H7 (cell line): Measurements from ENCODE around the gene CFAP54. TPM values are rescaled to one million over a fixed set of nuclear protein-coding genes. Genes with fewer than 3 reads are reported as not detected.
"Not testable (repeated sequence)": the region's sequence is repeated elsewhere in the genome, so short reads cannot be mapped to it uniquely, and the experiment has no call there.

Source experiments
- DNase-seq: peaks from one replicate; pipeline ENCODE4 v3.0.0; 2012
- H3K27me3 ChIP-seq: 2 replicates; pipeline ENCODE4 v1.6.0; 2011; ENCODE audit warnings: mild to moderate bottlenecking, low read length; ENCODE audit not compliant: control insufficient read depth, insufficient read depth
- H3K36me3 ChIP-seq: replicated peaks from 2 replicates; pipeline ENCODE4 v1.5.1; 2011; ENCODE audit warnings: low read length; ENCODE audit not compliant: control insufficient read depth, insufficient read depth
- H3K4me3 ChIP-seq: 2 replicates; pipeline ENCODE4 v1.5.1; 2011; ENCODE audit warnings: low read depth, mild to moderate bottlenecking, control low read depth, low read length, moderate library complexity; ENCODE audit not compliant: insufficient read depth
- total RNA-seq: library from RNA; depleted of rRNA; stranded (reverse); fragments of >200 nt; shearing (Covaris generic); gene quantifications from 2 replicates; pipeline ENCODE4 v1.2.3, GENCODE V29; 2014

The CFAP54 gene
- total RNA-seq, 1 experiment from 2014 or later, result not detected

DNA sequence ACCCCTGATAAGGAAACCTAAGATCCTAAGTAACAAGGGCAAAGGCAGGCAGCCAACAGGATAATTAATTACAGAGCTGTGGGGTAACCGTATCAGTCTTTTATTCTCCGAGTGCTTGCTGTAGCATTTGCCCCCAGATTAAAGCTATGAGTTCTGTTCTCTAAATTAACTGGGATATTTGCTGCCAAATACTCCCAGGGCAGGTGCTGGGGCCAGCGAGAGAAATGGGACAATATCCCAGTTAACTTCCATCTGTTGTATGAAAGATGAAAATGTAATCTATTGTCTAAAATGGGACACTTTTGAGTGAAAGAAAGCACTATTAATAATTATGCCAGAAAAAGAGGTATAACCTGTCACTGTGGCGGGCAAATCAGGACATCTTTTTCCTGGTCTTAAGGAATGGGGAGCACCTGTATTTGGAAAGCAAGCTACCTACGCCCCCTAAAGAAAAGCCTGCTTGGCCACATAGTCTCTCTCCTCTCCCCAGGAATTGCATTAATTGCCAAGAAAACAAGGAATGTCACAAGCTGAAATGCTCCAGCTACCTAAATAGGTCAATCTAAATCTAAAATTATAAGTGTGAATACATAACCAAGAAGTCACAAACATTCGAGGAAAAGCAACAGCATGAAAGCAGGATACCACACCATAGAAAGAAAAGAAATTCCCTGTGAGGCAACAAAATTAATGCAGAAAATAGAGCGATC, 26.7 kb upstream of the CFAP54 start:
- H3K27me3 ChIP-seq, result no peaks in the 10 kb centered on the region
- no peaks in the 10 kb centered on the region for H3K36me3 ChIP-seq
- no peak for DNase-seq
- H3K4me3 ChIP-seq, result no peak overlapping the region

DNA sequence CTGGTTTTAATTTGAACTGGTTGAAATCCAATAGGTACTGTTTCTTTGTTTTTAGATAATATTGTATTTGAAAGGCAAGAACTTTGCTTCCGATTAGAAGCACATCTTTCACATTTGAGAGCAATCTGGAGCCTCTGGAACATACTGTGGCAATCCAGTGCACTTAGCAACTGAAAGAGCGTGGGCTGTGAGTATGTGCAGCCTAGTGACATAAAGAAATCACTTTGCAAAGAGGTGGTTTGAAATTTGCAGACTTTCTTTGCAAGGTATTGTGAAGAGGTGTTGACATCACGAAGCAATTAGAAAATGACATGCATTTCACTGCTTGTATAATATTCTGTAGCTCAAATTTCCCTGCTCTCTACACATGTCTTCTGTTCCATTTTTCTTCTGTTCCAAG, 23.5 kb upstream of the CFAP54 start:
- Histone ChIP-seq H3K4me3 (no peak overlapping the region), H3K36me3 (no peaks in the 10 kb centered on the region)

DNA sequence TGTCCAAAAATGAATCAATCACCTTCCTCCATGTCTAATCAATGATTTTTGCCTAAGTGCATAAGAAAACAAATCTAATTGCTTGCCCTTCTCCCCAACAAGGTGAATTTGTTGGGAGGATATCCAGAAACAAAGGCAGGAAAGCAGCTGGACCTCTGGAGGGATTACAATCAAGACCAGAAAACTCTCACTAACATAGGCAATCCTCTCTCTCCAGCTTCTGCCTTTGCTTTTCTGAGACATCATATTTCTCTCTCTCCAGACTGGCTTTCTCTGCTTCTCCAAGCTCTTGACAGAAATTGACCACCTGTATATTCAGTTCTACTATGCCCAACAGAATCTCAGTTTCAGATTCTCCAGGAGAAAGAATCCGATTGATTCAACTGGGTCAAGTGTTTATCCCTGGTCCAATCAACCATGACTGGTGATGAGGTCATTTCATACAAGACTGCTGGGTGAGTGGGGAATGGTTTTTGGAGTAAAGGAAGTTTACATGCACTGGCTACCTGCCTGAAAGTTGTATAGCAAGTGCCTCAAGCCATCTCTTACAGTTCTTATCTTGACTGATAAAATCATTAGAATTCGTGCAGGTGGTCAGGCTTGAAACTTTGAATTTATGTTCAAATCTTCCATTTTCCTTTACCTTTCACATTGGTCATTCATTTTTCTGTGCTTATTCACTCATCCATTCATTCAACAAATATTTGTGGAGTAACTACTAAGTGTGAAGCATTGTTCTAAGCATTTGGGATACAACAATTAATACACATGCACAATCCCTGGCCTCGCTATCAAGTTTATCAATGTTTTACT, 22.2 kb upstream of the CFAP54 start:
- H3K36me3 ChIP-seq, result no peaks in the 10 kb centered on the region
- H3K4me3 ChIP-seq, result no peak overlapping the region
- H3K27me3 ChIP-seq, result no peaks in the 10 kb centered on the region
- DNase-seq, result no peak

More for the DNA sequence above, 23.5 kb upstream of the CFAP54 start:
- H3K27me3 ChIP-seq, result no peaks in the 10 kb centered on the region
- DNase-seq, result no peak

DNA sequence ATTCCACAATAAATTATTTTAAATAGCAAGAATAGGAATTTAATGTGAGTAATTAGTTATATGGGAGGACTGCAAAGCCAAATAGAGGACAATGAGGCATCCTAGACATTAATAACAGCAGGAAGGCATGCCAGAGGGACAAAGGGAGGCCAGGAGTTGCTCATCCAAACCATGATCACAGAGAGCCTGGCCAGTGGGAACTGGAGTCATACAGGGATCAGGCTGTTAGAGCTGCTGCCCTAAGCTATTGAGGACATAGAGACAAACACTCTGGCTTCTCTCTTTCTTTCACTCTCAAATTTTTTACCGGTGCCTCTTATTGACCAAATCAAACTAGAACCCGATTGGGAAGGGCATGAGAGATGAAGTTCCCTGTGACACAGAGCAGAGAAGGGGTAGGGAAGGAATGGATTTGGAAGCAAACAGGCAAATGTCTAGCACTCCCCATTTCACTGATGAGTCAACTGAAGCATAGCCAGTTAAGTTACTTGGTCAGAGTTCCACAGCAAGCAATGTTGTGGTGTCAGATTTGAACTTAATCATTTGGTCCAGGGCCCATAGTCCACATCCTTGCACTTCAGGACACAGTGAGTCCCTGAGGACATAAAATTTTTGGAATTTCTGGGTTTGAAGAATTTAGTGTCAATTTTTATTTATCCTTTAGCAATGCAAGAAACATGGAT, 17.9 kb upstream of the CFAP54 start:
- Histone ChIP-seq H3K4me3 (no peak overlapping the region), H3K27me3 (no peaks in the 10 kb centered on the region), H3K36me3 (no peaks in the 10 kb centered on the region)
- DNase-seq, result no peak

DNA sequence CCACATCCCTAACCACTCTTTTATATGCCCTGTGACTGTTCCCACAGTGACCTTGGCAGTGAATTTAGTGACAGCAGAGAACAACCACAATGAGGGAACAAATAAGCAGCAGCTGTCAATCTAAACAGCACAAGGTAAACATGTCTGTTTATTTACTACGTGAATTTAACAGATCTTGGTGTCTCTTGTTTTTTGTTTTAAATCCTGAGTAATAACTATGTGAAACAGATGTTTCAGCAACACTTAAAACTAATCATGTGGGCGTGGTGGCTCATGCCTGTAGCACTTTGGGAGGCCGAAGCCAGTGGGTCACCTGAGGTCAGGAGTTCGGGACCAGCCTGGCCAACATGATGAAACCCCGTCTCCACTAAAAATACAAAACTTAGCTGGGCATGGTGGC, 17.0 kb upstream of the CFAP54 start:
- no peak for DNase-seq
- H3K36me3 ChIP-seq, result no peaks in the 10 kb centered on the region
- H3K4me3 ChIP-seq, result no peak overlapping the region
- H3K27me3 ChIP-seq, result no peaks in the 10 kb centered on the region

DNA sequence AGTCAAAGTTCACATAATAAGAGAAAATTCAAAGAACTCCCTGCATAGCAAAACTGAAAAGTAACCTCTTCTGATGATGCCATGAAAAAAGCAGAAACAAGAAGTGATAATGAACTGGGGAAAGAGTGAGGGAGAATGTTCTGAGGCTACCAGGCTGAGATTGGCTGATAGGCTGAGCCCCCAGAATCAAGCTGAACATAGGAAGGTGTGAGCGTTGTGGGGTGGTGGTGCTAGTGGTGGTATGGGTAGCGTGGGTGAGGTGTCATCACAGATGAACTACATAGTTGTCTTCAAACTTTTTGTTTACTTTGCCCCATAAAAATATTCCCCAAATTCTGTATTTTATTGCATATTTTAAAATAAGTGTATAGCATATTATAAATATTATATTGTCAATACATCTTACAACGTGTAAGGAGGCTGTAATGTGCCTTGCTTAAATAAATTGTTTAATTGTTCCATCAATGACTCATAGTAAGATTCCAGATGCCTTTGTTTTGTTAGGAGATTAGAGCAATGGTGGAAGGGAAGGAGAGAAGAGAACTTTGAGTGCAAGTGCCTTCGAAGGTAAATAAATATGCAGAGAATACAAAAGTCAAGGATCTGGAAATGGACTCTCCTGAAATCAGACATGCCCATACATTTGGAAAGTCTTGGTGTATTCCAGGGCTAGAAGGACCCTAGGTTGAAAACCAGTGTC, 15.8 kb upstream of the CFAP54 start:
- Histone ChIP-seq H3K27me3 (no peaks in the 10 kb centered on the region), H3K4me3 (no peak overlapping the region), H3K36me3 (no peaks in the 10 kb centered on the region)
- no peak for DNase-seq

DNA sequence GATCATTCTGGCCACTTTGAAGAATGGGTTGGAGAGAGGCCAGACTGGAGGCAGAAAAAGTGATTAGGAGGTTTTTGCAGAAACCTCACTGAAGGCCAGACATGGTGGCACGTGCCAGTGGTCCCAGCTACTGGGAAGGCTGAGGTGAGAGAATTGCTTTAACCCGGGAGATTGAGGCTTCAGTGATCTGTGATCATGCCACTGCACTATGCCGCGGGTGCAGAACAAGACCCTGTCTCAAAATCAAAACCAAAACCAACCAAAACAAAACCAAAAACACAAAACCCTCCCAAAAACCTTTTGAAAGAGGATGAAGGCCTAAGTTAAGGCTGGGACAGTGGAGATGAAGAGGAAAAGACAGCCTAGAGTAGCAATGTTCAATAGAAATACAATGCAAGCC, 15.2 kb upstream of the CFAP54 start:
- Histone ChIP-seq H3K36me3 (no peaks in the 10 kb centered on the region), H3K27me3 (no peaks in the 10 kb centered on the region), H3K4me3 (no peak overlapping the region)
- no peak for DNase-seq

DNA sequence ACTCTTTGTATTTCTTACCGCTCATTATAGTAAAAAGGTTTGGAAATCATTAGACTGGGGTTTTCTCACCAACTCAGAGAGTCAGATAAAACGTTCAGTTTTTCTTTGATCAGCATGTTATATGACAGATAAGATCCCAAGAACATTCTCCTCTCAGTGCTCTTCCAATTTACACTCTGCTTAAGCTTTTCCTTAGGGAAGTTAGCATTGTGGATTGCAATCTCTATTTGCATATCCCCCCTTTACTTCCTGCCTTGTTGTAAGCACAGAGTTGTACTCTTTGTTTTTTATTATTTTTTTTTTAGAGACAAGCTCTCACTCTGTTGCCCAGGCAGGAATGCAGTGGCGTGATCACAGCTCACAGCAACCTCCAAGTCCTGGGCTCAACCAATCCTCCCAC, 11.4 kb upstream of the CFAP54 start:
- Histone ChIP-seq H3K27me3 (no peaks in the 10 kb centered on the region), H3K4me3 (no peak overlapping the region), H3K36me3 (no peaks in the 10 kb centered on the region)
- no peak for DNase-seq

DNA sequence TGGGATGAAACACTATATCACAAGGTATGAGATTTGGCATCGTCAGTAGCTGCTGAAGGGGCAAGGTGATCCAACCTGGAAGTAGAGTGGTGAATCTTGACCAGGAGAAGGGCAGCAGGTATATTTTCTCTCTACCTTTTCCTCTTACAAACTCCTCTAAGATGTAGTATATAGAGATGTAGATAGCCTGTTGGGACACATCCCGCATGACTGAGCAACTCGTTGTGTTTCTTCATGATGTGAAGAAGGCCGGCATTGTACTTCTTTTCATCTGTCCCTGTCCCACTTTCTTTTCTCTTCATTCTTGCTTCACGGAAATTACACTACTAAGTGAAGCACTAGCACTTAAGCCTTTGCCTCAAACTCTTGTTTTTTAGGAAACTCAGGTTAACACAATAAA, 7.3 kb upstream of the CFAP54 start:
- H3K4me3 ChIP-seq, result no peak overlapping the region
- H3K36me3 ChIP-seq, result no peaks in the 10 kb centered on the region
- H3K27me3 ChIP-seq, result no peaks in the 10 kb centered on the region
- DNase-seq, result no peak

DNA sequence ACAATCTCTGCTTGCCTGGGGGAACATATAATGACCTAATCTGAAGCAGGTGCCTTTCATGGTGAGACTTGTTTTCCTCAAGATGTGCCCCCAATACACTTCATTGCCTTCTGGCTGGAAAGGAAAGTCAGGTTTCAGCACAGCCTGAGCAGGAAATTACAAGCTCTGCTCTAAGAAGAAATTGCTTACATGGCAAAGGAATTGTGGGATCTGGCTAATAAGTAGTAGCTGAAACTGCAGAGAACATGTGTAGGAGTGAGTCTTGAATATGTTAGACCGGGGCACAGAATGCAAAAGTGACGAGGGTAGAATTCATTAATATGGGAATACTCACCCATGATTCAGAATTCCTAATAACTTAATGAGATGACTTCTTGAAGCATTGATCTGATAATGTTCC, 6.3 kb upstream of the CFAP54 start:
- Histone ChIP-seq H3K4me3 (no peak overlapping the region), H3K36me3 (no peaks in the 10 kb centered on the region), H3K27me3 (no peaks in the 10 kb centered on the region)
- no peak for DNase-seq

DNA sequence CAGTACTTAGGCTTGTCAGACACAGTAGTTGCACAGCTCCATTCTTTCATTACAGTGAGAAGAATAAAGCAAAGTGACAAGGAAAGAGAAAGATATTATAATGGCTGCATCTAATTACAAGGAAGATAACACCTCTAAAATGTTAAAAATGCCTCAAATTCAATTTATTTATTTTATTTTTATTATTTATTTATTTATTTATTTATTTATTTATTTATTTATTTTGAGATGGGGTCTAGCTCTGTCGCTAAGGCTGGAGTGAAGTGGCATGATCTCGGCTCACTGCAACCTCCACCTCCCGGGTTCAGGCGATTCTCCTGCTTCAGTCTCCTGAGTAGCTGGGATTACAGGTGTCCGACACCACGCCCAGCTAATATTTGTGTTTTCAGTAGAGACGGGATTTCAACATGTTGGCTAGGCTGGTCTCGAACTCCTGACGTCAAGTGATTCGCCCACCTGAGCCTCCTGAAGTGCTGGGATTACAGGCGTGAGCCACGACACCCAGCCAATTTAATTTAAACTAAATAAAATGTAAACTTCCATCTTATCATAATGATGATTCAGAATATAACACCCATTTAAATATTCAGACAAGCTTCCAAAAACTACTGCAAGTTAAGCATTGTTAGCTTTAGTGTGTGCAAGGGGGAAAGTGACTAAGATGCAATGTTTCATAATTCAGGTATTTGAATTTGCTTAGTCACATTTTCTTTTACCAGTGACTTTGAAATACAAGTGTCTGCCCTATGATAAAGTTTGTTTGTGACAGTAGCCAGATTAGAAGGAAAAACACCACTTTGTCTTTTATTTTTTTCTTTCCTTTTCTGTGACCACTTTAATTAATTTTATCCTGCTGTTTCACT, 2.4 kb upstream of the CFAP54 start:
- Histone ChIP-seq H3K27me3 (peaks cover 7% of the 10 kb centered on the region), H3K36me3 (no peaks in the 10 kb centered on the region), H3K4me3 (no peak overlapping the region)
- DNase-seq, result no peak

DNA sequence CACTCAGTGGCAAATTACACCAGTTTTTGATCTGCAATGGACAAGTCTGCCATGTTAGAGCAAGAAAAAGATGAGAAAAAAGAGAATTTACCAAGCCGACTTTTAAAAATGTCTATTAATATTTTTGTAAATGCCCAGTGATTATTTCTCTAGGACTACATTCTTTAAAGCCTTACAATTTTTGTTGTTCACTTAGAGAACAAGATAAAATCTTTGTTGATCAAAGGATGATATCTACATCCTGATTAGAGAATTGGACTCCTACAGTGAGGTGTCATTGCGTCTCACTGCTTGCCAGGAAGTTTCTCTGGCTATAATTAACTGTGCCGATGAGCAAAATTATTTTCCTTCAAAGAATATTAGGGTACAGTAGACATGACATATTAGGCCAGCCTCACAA, 1.7 kb upstream of the CFAP54 start:
- peaks cover 7% of the 10 kb centered on the region for H3K27me3 ChIP-seq
- H3K36me3 ChIP-seq, result no peaks in the 10 kb centered on the region
- no peak overlapping the region for H3K4me3 ChIP-seq
- no peak for DNase-seq

DNA sequence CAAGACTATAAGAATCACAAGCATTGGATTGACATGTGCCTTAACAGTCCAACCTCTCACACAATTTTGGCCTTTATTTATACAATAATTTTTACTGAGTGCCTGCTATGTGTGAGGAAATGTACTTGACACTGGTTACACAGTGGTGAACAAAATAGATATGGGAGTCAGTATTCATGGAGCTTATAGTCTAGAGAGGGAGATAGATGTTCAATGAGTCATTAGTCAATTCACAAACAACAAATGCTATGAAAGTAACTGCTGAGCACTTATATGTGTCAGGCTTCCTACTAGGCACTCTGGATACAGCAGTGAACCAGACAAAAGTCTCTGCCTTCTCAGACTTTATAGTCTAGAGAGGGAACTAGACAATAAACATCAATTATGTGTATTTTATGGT, 3.7 kb downstream of the CFAP54 start:
- no peak for DNase-seq
- Histone ChIP-seq H3K27me3 (peaks cover 7% of the 10 kb centered on the region), H3K4me3 (no peak overlapping the region), H3K36me3 (no peaks in the 10 kb centered on the region)

DNA sequence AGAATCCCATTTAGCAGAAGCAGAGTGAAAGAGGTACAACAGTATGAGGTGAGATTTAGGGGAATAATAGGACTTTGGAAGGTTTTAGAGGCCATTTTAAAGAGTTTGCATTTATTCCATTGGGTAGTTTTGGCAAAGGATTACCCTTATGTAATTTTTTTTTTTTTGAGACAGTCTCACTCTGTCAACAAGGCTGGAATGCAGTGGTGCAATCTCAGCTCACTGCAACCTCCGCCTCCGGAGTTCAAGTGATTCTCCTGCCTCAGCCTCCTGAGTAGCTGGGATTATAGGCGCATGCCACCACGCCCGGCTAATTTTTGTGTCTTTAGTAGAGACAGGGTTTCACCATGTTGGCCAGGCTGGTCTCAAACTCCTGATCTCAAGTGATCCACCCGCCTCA, 4.8 kb downstream of the CFAP54 start:
- H3K27me3 ChIP-seq, H3K4me3 ChIP-seq, H3K36me3 ChIP-seq, DNase-seq: not testable (repeated sequence)
